Measurements from ENCODE around the gene TOM1.

DNA sequence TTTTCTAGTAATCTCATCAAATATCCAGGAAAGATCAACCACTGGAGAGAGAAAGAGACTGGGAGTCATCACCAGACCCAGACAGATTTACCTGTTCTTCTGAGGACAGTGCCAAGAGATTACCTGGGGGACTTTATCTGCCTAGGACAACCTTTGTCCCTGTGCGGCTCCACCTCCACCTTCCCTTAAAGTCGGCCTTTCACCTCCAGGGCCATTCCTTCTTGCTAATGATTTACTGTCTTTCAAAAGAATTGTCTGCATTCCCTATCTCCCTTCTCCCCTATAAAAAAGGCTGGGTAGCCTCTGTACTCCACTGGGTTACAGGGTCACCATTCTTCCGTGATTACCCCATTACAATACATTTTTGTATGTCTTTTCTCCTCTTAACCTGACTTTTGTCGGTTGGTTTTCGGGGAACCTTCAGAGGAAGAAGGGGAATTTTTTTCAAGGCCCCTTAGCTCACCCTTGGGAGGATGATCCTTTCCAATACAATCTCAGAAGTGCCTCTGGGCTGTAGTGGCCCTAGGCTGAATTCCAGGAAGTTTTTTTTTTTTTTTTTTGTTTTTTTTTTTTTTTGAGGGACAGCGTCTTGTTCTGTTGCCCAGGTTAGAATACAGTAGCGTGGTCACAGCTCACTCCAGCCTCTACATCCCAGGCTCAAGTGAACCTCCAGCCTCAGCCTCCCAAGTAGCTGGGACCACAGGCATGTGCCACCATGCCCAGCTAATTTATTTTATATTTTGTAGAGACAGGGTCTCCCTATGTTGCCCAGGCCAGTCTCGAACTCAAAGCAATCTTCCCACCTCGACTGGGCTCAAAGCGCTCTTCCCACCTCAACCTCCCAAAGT is 79.7 kb downstream of the TOM1 start:
- TF ChIP-seq CTCF (IDR thresholded peaks at IDR 0.05), result no peak
- no peak for TF ChIP-seq ZFX (IDR thresholded peaks at IDR 0.05; ENCODE audit: borderline replicate concordance)

Data from 22Rv1 (cell line).